ENCODE measurements around the gene XPR1.

DNA sequence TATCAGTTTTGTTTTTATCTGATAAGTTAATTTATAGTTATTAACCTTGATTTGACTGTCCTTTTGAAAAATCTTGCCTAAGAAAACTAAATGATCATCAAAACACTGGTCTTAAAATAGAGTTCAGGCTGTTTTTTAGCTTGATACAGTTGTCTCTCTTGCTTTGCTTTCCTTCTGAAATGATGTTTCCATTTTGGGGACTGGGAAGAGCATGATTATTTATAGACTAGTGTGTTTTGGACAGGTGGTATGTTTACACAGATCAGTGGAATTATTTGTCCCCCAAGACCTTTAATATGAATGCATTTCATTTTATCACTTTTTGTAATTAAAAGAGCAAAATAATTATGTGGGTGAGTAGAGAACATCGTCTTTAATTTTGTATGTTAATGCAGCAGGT is 90.8 kb downstream of the XPR1 start:
- TF ChIP-seq POLR2A (IDR thresholded peaks at IDR 0.05; ENCODE audit: borderline replicate concordance, extremely low read depth, insufficient read depth, insufficient read length) (no peak), EZH2 (IDR thresholded peaks at IDR 0.05) (no peak)
- TF ChIP-seq, protein P1, sequence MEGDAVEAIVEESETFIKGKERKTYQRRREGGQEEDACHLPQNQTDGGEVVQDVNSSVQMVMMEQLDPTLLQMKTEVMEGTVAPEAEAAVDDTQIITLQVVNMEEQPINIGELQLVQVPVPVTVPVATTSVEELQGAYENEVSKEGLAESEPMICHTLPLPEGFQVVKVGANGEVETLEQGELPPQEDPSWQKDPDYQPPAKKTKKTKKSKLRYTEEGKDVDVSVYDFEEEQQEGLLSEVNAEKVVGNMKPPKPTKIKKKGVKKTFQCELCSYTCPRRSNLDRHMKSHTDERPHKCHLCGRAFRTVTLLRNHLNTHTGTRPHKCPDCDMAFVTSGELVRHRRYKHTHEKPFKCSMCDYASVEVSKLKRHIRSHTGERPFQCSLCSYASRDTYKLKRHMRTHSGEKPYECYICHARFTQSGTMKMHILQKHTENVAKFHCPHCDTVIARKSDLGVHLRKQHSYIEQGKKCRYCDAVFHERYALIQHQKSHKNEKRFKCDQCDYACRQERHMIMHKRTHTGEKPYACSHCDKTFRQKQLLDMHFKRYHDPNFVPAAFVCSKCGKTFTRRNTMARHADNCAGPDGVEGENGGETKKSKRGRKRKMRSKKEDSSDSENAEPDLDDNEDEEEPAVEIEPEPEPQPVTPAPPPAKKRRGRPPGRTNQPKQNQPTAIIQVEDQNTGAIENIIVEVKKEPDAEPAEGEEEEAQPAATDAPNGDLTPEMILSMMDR (IDR thresholded peaks at IDR 0.05 in 2 of 3, conservative IDR thresholded peaks at IDR 0.05 in 1 of 3; ENCODE audit: borderline replicate concordance in 1 of 3, insufficient read depth in 1 of 3, low read depth in 2 of 3, low read length in 2 of 3) = no peak
- TF ChIP-seq, protein P2, sequence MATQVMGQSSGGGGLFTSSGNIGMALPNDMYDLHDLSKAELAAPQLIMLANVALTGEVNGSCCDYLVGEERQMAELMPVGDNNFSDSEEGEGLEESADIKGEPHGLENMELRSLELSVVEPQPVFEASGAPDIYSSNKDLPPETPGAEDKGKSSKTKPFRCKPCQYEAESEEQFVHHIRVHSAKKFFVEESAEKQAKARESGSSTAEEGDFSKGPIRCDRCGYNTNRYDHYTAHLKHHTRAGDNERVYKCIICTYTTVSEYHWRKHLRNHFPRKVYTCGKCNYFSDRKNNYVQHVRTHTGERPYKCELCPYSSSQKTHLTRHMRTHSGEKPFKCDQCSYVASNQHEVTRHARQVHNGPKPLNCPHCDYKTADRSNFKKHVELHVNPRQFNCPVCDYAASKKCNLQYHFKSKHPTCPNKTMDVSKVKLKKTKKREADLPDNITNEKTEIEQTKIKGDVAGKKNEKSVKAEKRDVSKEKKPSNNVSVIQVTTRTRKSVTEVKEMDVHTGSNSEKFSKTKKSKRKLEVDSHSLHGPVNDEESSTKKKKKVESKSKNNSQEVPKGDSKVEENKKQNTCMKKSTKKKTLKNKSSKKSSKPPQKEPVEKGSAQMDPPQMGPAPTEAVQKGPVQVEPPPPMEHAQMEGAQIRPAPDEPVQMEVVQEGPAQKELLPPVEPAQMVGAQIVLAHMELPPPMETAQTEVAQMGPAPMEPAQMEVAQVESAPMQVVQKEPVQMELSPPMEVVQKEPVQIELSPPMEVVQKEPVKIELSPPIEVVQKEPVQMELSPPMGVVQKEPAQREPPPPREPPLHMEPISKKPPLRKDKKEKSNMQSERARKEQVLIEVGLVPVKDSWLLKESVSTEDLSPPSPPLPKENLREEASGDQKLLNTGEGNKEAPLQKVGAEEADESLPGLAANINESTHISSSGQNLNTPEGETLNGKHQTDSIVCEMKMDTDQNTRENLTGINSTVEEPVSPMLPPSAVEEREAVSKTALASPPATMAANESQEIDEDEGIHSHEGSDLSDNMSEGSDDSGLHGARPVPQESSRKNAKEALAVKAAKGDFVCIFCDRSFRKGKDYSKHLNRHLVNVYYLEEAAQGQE (IDR thresholded peaks at IDR 0.05; ENCODE audit: low read depth) = no peak

Measured in HCT116 (cell line).